AG04450 (cell line): ENCODE data around the gene LRMDA. TPM values are rescaled to one million over a fixed set of nuclear protein-coding genes. Genes with fewer than 3 reads are reported as not detected.

Source experiments
- CTCF ChIA-PET: fragments of 300-600, 350-600 bp; formaldehyde crosslinking; extraction: SDS; loops from one replicate; lab custom pipeline; 2022; ENCODE audit warnings: antibody characterized with exemption, inconsistent platforms; lab: Charles Lee
- POLR2A ChIA-PET: fragments of 350-600 bp; formaldehyde crosslinking; extraction: SDS; loops from one replicate; lab custom pipeline; 2021; ENCODE audit warnings: antibody characterized with exemption, inconsistent platforms; lab: Yijun Ruan, JAX
- DNase-seq: peaks from one replicate; pipeline ENCODE4 v3.0.0-alpha.2; 2011; ENCODE audit warnings: low read depth, low spot score
- H3K27ac ChIP-seq: one replicate; pipeline ENCODE4 v1.5.1; 2012; ENCODE audit warnings: low read depth, low read length, control low read depth
- H3K27me3 ChIP-seq: one replicate; pipeline ENCODE4 v1.6.0; 2012; ENCODE audit warnings: low read length; ENCODE audit not compliant: control insufficient read depth, insufficient read depth
- H3K4me3 ChIP-seq: 2 replicates; pipeline ENCODE4 v1.5.1; 2011; ENCODE audit warnings: mild to moderate bottlenecking, low read depth, low read length, control low read depth
- H3K9me3 ChIP-seq: 2 replicates; pipeline ENCODE4 v1.5.1; 2012; ENCODE audit warnings: low read length; ENCODE audit not compliant: control insufficient read depth, insufficient read depth
- polyA plus RNA-seq: library from polyadenylated mRNA; depleted of rRNA; stranded (reverse); fragments of >200 nt; gene quantifications from 2 replicates; pipeline ENCODE4 v1.2.3, GENCODE V29; 2011
- TF ChIP-seq, protein P1 (sequence below): IDR thresholded peaks from 2 replicates; pipeline ENCODE4 v1.5.1; 2011; ENCODE audit warnings: low read depth, low read length, control low read depth, inconsistent platforms

LRMDA gene
- polyA plus RNA-seq, 1 experiment, result 0.12 TPM

DNA sequence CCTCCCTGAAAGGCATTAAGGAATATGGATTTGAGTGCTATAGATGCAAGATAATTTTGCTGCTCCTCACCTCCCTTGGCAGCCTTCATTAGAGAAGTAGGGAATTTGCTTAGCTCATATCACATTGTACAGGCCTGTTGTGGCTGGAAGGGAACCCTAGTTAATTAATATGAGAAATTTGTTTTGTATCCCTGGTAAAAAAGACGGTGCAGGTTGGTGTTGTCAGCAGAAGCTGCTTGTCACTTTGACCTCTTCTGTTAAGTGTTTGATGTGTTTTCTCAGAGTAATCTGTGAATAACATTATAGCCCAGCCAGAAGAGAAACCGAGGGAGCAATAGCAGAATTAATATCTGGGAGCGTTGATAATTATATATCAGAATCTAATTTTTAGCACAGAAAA, 278.4 kb downstream of the LRMDA start:
- no peak for DNase-seq
- Histone ChIP-seq H3K27ac (no peak overlapping the region), H3K9me3 (no peaks in the 10 kb centered on the region), H3K27me3 (no peaks in the 10 kb centered on the region), H3K4me3 (no peak overlapping the region)
- ChIA-PET CTCF (no interaction called here), POLR2A (no interaction called here)
- TF ChIP-seq, protein P1, sequence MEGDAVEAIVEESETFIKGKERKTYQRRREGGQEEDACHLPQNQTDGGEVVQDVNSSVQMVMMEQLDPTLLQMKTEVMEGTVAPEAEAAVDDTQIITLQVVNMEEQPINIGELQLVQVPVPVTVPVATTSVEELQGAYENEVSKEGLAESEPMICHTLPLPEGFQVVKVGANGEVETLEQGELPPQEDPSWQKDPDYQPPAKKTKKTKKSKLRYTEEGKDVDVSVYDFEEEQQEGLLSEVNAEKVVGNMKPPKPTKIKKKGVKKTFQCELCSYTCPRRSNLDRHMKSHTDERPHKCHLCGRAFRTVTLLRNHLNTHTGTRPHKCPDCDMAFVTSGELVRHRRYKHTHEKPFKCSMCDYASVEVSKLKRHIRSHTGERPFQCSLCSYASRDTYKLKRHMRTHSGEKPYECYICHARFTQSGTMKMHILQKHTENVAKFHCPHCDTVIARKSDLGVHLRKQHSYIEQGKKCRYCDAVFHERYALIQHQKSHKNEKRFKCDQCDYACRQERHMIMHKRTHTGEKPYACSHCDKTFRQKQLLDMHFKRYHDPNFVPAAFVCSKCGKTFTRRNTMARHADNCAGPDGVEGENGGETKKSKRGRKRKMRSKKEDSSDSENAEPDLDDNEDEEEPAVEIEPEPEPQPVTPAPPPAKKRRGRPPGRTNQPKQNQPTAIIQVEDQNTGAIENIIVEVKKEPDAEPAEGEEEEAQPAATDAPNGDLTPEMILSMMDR, result no peak

DNA sequence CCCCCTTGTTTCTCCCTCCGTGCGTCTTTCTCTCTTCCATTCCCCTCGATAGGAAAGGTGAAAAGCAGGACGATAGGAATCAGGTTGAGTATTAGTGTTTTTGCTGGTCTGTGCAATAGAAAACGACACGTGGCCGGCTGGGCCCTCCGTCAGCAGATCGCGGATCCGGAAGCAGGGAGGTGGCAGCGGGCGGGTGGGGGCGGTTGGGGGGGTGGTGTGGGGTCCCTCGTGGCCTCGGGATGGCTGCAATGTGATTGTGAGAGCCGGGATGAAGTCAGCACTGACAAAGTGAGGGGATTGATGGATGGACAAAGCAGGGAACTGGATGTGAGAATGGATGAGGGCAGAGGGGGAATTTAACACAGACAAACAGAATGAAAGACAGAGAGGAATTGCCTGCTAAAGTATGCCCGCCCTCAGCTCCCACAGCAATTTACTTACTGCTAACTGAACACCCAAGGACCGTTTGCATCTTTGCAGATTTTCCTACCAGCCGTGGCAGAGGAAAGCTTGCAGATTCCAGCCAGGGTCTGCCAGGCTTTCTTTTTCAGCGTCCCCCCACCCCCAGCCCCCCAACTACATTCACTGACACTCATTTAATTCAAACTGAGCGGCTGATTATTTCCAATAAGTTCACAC, 280.9 kb downstream of the LRMDA start:
- CTCF ChIA-PET, result no interaction called here
- TF ChIP-seq, protein P1, result no peak

DNA sequence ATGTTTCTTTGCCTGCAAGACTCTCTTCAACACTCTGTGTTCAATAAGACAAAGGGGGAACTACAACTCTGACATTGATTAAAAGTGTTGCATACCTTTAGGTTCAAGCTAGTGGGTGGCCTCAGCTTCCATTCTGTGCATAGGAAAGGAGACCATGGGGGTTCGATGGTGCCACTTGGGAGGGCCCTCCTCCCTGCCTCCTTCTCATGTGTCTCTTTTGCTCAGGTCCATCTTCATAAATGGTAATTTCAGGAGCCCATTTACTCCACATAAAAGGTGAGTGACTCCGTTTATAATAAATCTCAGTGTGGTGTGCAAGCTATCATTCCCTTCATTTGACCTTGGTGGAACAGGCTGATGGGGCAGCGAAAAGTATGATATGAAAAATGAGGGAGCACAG, 285.1 kb downstream of the LRMDA start:
- ChIA-PET POLR2A (no interaction called here), CTCF (no interaction called here)
- Histone ChIP-seq H3K4me3 (no peak overlapping the region), H3K27ac (no peak overlapping the region), H3K9me3 (no peaks in the 10 kb centered on the region), H3K27me3 (no peaks in the 10 kb centered on the region)
- no peak for DNase-seq
- TF ChIP-seq, protein P1, result no peak

More for the DNA sequence above, 280.9 kb downstream of the LRMDA start:
- POLR2A ChIA-PET, result no interaction called here
- H3K9me3 ChIP-seq, result no peaks in the 10 kb centered on the region
- no peak overlapping the region for H3K4me3 ChIP-seq
- no peaks in the 10 kb centered on the region for H3K27me3 ChIP-seq
- DNase-seq, result no peak
- H3K27ac ChIP-seq, result no peak overlapping the region

DNA sequence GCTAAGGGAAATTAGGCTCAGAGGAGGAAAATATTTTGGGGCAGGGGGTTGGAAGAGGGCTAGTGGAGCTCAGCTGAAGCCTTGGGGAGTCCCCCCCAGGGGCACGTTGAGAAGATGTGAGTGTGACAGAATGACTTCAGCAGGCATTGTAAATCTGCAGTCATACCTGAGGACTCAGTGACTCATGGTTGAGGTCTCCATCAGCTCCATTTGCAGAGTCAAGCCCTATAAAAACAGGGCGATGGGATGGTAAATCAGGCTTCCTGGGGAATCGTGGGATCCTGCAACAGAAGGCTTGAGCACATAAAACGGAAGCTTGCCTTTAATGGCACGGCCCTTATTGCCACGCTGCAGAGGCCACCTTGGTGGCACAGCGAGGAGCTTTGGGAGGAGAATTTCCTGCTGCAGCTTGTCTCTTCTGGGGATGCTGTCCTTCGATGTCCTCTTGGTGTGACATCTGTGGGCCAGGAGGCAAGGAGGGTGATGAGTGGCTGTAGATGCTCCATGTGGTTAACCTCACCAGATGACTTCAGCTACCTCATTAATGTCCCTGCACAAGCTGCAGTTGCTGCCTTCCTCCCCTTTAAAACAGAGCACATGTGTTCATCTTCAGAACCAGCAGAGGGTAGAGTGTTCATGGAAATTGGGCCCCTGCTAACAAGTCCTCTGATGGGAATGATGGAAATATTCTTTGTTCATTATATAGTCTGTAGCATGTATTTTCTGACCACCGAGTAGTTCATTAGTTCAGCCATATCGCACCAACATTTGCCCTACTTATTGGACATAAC, 285.9 kb downstream of the LRMDA start:
- ChIA-PET CTCF (no interaction called here), POLR2A (no interaction called here)
- no peak for DNase-seq
- Histone ChIP-seq H3K9me3 (no peaks in the 10 kb centered on the region), H3K27ac (no peak overlapping the region), H3K27me3 (no peaks in the 10 kb centered on the region), H3K4me3 (no peak overlapping the region)
- TF ChIP-seq, protein P1, result no peak

DNA sequence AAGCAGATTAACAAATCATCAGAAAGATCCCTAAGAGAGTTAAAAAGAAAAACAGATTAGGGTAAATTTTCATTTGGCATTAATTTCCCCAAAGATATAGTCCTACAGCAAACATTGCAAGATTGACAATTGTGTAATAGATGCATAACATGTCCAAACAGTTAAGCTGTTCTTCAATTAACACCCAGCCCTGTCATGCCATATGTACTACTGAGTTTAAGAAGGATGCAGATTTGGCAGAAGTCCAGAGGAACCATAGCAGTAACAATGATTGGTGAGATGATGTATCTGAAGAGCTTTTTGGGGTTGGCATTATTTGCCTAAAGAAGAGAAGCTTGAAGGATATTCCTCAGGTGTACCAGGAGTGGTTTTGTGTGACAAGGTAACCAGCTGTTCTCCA, 287.6 kb downstream of the LRMDA start:
- DNase-seq, result no peak
- Histone ChIP-seq H3K27me3 (no peaks in the 10 kb centered on the region), H3K27ac (no peak overlapping the region), H3K9me3 (no peaks in the 10 kb centered on the region), H3K4me3 (no peak overlapping the region)
- ChIA-PET CTCF (no interaction called here), POLR2A (no interaction called here)
- TF ChIP-seq, protein P1, result no peak
